Measurements from ENCODE around the gene ADCY2.
"Not testable (repeated sequence)": the region's sequence is repeated elsewhere in the genome, so short reads cannot be mapped to it uniquely, and the experiment has no call there.

ADCY2 gene

GRCh38 chr5:7396713-7397454 is 946 bp downstream of the ADCY2 start:
- no peak for DNase-seq

DNA sequence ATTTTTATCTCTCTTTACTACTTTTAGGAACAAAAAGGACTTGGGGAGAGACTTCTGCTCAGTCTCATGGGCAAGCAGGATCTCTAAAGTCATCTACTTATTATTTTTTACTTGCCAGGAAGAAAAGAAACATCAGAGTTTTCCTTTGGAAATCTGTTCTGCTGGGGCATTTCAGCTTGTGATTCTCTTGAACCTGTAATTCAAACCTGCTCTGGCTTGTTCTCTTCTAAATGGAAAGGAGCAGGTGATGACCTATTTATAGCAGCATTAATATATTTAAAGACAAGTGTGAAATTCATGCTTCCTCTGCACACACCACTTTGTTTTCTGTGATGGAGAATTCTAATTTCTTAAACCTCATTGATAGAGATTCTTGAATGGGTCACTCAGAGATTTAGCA is 2.0 kb downstream of the ADCY2 start:
- DNase-seq = no peak

GRCh38 chr5:7398596-7399280 is 2.8 kb downstream of the ADCY2 start:
- no peak for DNase-seq

DNA sequence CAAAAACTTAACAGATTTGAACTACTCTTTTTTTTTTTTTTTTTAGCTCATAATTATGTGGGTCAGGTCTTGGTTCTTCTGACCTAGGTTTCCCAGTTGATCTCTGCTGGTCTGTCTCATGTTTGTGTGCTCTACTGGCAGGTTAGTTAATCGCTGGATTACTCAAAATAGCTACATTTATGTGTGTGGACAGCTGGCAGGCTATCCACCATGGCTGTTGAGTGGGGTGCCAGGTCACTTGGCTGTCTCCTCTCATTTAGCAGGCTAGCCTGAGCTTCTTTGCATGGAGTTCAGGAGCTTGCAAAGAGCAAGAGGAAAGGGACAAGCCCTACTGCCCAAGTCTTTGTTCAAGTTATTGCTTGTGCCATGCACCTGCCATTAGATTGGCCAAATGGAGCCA is 9.3 kb downstream of the ADCY2 start:
- DNase-seq = no peak

- no peak for DNase-seq
Observed at GRCh38 chr5:7410936-7411511, 15.1 kb downstream of the ADCY2 start.

GRCh38 chr5:7412409-7412808 is 16.5 kb downstream of the ADCY2 start:
- DNase-seq = no peak

DNA sequence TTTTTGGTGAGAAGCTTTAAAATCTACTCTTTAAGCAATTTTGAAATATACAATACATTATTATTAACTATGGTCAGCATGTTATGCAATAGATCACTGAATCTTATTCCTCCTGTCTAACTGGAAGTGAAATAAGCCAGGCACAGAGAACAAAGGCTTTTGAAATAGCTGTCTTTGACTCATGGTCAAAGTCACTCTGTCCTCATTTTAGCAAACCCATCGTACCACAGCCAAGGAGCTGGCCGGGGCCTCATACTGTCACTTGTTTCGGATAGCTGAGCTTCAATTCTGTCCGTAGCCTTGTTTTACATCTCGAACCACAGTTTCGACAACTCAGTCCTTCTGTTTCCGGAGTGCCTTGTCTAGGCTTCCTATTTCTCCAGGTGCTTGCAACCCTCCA is 19.2 kb downstream of the ADCY2 start:
- DNase-seq = no peak

- no peak for DNase-seq
Observed at GRCh38 chr5:7415587-7416535, 19.9 kb downstream of the ADCY2 start.

DNA sequence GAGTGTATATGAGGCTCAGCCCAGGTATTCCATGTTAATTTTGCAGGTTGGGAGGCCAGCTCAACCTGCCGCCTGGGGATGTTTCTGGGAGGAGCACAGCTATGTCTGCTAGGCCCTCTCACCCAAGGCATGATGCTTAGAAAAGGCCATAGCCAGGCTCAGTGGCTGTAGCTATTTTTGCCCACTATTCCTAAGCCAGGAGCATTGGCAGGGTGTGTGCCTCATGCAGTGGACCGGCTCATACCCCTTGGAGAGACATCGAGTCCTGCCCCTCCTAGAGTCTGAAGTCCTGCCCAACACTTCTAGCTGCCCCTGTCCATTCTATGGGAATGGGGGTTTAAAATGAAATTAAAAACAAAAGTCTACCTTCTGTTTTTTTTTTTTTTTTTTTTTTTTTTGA is 22.3 kb downstream of the ADCY2 start:
- no peak for DNase-seq

- no peak for DNase-seq
Observed at GRCh38 chr5:7419367-7419766, 23.4 kb downstream of the ADCY2 start.

DNA sequence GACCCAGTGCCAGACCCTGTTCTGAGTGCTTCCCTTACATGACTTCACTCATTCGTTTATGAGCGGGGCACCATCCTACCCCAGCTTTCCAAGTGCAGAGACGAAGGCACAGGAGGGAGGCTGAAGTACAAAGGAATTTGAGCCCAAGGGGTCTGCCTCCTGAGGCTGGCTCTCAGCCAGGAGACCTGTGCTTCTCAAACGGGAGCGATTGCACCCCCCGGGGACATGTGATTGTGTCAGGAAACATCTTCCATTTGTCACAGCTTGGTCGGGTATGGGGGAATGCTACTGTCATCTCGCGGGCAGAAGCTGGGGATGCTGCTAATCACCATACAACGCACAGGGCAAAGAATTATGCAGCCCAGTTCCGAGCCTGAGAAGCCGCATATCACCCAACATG is 23.9 kb downstream of the ADCY2 start:
- no peak for DNase-seq

GRCh38 chr5:7420510-7421280 is 24.8 kb downstream of the ADCY2 start:
- no peak for DNase-seq

DNA sequence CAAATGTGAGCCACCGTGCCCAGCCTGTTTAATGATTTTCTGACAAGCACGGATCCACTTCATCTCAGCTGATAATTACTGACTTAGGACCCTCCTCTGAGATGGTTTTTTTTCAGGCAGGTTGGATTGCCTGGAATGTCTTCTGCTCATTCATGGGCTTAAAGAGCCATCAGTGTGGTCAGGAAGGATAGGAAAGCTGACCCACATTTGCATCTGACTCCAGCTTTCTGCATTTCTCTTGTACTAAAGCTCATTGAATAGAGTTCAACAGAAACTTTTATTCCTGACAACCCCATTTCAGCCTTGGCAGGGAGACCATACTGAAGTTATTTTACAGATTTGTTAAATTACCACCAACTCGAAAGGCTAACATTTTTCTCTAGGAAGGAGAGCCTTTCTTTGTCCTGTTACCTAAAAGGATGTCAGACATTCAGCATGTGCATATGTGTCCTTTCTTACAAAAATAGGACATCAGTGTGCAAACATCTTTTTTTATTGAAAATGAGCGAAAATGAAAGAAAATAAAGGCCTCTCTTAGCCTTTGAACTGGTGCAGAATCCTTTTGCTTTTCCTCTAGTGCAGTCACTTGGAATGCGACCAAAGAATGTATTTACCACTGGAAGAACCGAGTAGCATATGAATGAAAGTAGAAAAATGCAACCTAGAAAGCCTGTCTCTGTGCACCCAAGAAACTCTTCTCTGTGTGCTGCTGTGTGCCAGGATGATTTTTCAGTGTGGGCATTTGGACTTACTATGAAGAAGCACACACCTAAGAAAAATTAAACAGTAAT is 26.6 kb downstream of the ADCY2 start:
- DNase-seq = no peak

DNA sequence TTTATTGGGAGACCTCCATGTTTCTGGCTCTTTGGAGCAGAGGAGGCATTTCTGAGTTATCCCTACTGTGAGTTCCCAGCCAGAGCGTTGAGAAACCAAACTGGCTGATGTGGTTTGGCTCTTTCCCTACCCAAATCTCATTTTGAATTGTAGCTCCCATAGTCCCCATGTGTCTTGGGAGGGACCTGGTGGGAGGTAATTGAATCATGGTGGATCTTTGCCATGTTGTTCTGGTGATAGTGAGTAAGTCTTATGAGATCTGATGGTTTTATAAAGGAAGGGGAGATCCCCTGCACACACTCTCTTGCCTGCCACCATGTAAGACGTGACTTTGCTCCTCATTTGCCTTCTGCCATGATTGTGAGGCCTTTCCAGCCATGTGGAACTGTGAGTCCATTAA is 27.3 kb downstream of the ADCY2 start:
- DNase-seq = not testable (repeated sequence)

GRCh38 chr5:7425830-7426229 is 29.9 kb downstream of the ADCY2 start:
- DNase-seq = no peak

DNA sequence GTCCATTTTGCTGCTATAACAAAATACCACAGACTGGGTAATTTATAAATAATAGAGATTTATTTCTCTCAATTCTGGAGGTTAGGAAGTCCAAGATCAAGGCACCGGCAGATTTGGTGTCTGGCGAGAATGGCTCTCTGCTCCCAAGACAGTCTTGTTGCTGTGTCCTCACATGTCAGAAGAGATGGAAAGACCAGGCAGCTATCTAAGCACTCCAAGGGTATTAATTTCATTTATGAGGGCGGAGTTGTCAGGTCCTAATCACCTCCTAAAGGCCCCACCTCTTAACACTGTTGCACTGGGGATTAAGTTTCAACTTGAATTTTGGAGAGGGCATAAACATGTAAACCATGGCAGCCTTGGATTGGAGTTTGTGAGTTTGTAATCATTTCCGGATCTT is 30.3 kb downstream of the ADCY2 start:
- DNase-seq = no peak

DNA sequence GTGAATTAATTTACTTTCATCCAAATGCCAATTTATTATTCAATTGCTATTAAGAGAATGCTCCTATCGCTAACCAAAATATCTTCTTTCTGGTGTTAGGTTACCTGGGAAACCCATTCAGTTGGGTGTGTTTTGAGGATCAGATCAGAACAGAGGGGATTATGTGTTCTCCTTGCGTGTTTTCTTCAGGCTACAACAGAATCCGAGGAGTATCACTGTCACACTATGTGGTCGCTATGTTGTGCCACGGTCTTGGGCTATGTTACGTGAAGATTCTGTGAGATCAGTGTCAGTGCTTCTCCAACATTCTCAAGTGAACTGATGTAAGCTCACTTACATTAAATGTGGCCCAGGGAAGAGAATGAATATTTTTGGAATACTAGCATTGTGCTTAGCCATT is 39.0 kb downstream of the ADCY2 start:
- no peak for DNase-seq

- DNase-seq = no peak
Observed at GRCh38 chr5:7435503-7435902, 39.6 kb downstream of the ADCY2 start.

- DNase-seq = no peak
Observed at GRCh38 chr5:7436521-7436920, 40.6 kb downstream of the ADCY2 start.

GRCh38 chr5:7437836-7438235 is 41.9 kb downstream of the ADCY2 start:
- no peak for DNase-seq

GRCh38 chr5:7445068-7445467 is 49.1 kb downstream of the ADCY2 start:
- no peak for DNase-seq

GRCh38 chr5:7445831-7446230 is 49.9 kb downstream of the ADCY2 start:
- DNase-seq = no peak

Data from KG1 (cell line).